Vagina (tissue), 2 donors: ENCODE measurements around the gene FNDC5.

ENCODE experiments used
- CTCF ChIP-seq, 3 experiments: fragments of 450-650 bp in 2 of 3; fragments of 200-600 bp in 1 of 3; sonication (generic) in 1 of 3; IDR thresholded peaks; one replicate each; pipeline ENCODE4 v1.5.1; 2017 to 2019; ENCODE audit warnings: antibody characterized with exemption in 3 of 3, mild to moderate bottlenecking in 2 of 3, moderate library complexity in 2 of 3
- POLR2A ChIP-seq, 2 donors: fragments of 450-650 bp; IDR thresholded peaks; one replicate each; pipeline ENCODE4 v1.6.1; 2017; ENCODE audit warnings: antibody characterized with exemption in 2 of 2, mild to moderate bottlenecking in 2 of 2, moderate library complexity in 2 of 2
- POLR2AphosphoS5 ChIP-seq, 2 donors: sonication (generic); formaldehyde crosslinking; IDR thresholded peaks; one replicate each; pipeline ENCODE4 v1.9.0; 2017; ENCODE audit warnings: antibody characterized with exemption in 2 of 2, mild to moderate bottlenecking in 2 of 2, low read depth in 1 of 2; ENCODE audit not compliant: insufficient read depth in 1 of 2

- TF ChIP-seq CTCF (IDR thresholded peaks at IDR 0.05) (no peak), POLR2A (IDR thresholded peaks at IDR 0.05) (no peak), POLR2AphosphoS5 (IDR thresholded peaks at IDR 0.05; ENCODE audit: insufficient read depth in 1 of 2, low read depth in 1 of 2) (no peak)
Observed at GRCh38 chr1:32888134-32888533, 17.4 kb upstream of the FNDC5 start.
